Measurements from ENCODE around the gene TMEM178B. TPM values are rescaled to one million over a fixed set of nuclear protein-coding genes. Genes with fewer than 3 reads are reported as not detected.
A peak's percentile ranks its signal among the peaks of the same experiment; 100 is the strongest.

Gene TMEM178B
- total RNA-seq, 1 donor from 2014 or later: 35.9 TPM

- Histone ChIP-seq H3K9me3 (replicated peaks) (no peaks in the 10 kb centered on the region), H3K4me1 (peaks cover 54% of the 10 kb centered on the region), H3K27ac (replicated peaks) (peak overlapping the region; percentile 12), H3K27me3 (ENCODE audit: low read depth) (no peaks in the 10 kb centered on the region), H3K36me3 (no peaks in the 10 kb centered on the region), H3K4me3 (no peak overlapping the region)
- no peak for DNase-seq
- intact Hi-C loops (cut with micrococcal nuclease): no loop called here
- TF ChIP-seq CTCF (IDR thresholded peaks at IDR 0.05; ENCODE audit: borderline replicate concordance): no peak
Observed at GRCh38 chr7:141439776-141440175, 365.9 kb downstream of the TMEM178B start.

- intact Hi-C loops (cut with micrococcal nuclease): no loop called here
- no peak overlapping the region for H3K4me3 ChIP-seq
- no peaks in the 10 kb centered on the region for H3K36me3 ChIP-seq
- no peaks in the 10 kb centered on the region for H3K9me3 ChIP-seq (replicated peaks)
- DNase-seq: no peak
- peak overlapping the region; percentile 39 for H3K27ac ChIP-seq (replicated peaks)
- TF ChIP-seq CTCF (IDR thresholded peaks at IDR 0.05; ENCODE audit: borderline replicate concordance): no peak
- peaks cover 40% of the 10 kb centered on the region for H3K4me1 ChIP-seq
- no peaks in the 10 kb centered on the region for H3K27me3 ChIP-seq (ENCODE audit: low read depth)
Observed at GRCh38 chr7:141441837-141442627, 368.2 kb downstream of the TMEM178B start.

- Histone ChIP-seq H3K27ac (replicated peaks) (peak overlapping the region; percentile 39), H3K36me3 (no peaks in the 10 kb centered on the region), H3K27me3 (ENCODE audit: low read depth) (no peaks in the 10 kb centered on the region), H3K4me3 (no peak overlapping the region), H3K4me1 (peaks cover 40% of the 10 kb centered on the region), H3K9me3 (replicated peaks) (no peaks in the 10 kb centered on the region)
- intact Hi-C loops (cut with micrococcal nuclease): no loop called here
- TF ChIP-seq CTCF (IDR thresholded peaks at IDR 0.05; ENCODE audit: borderline replicate concordance): no peak
- no peak for DNase-seq
Observed at GRCh38 chr7:141442781-141443180, 368.9 kb downstream of the TMEM178B start.

GRCh38 chr7:141444961-141445360 is 371.1 kb downstream of the TMEM178B start:
- Histone ChIP-seq H3K9me3 (replicated peaks) (no peaks in the 10 kb centered on the region), H3K36me3 (no peaks in the 10 kb centered on the region), H3K27me3 (ENCODE audit: low read depth) (no peaks in the 10 kb centered on the region), H3K4me3 (no peak overlapping the region), H3K4me1 (peaks cover 31% of the 10 kb centered on the region), H3K27ac (replicated peaks) (no peak overlapping the region)
- no peak for TF ChIP-seq CTCF (IDR thresholded peaks at IDR 0.05; ENCODE audit: borderline replicate concordance)
- intact Hi-C loops (cut with micrococcal nuclease): no loop called here
- DNase-seq: no peak

- no peak for DNase-seq
- no peak for TF ChIP-seq CTCF (IDR thresholded peaks at IDR 0.05; ENCODE audit: borderline replicate concordance)
- no peak overlapping the region for H3K4me3 ChIP-seq
- H3K36me3 ChIP-seq: no peaks in the 10 kb centered on the region
- H3K27me3 ChIP-seq (ENCODE audit: low read depth): no peaks in the 10 kb centered on the region
- H3K4me1 ChIP-seq: peaks cover 9% of the 10 kb centered on the region
- no peak overlapping the region for H3K27ac ChIP-seq (replicated peaks)
- intact Hi-C loops (cut with micrococcal nuclease): no loop called here
- no peaks in the 10 kb centered on the region for H3K9me3 ChIP-seq (replicated peaks)
Observed at GRCh38 chr7:141451232-141451631, 377.4 kb downstream of the TMEM178B start.

Data from left ventricle myocardium inferior (tissue), 1 donor.